GM19324 (cell line): ENCODE results near the gene GLRX3.
"Not testable (repeated sequence)": the region's sequence is repeated elsewhere in the genome, so short reads cannot be mapped to it uniquely, and the experiment has no call there.

Experiments used
- ATAC-seq: cut with Tn5 transposase; IDR thresholded peaks from one replicate; pipeline ENCODE4 v1.9.1; 2021; ENCODE audit warnings: mild to moderate bottlenecking, moderate library complexity; ENCODE audit not compliant: unreplicated experiment, low FRiP score

GLRX3 gene

DNA sequence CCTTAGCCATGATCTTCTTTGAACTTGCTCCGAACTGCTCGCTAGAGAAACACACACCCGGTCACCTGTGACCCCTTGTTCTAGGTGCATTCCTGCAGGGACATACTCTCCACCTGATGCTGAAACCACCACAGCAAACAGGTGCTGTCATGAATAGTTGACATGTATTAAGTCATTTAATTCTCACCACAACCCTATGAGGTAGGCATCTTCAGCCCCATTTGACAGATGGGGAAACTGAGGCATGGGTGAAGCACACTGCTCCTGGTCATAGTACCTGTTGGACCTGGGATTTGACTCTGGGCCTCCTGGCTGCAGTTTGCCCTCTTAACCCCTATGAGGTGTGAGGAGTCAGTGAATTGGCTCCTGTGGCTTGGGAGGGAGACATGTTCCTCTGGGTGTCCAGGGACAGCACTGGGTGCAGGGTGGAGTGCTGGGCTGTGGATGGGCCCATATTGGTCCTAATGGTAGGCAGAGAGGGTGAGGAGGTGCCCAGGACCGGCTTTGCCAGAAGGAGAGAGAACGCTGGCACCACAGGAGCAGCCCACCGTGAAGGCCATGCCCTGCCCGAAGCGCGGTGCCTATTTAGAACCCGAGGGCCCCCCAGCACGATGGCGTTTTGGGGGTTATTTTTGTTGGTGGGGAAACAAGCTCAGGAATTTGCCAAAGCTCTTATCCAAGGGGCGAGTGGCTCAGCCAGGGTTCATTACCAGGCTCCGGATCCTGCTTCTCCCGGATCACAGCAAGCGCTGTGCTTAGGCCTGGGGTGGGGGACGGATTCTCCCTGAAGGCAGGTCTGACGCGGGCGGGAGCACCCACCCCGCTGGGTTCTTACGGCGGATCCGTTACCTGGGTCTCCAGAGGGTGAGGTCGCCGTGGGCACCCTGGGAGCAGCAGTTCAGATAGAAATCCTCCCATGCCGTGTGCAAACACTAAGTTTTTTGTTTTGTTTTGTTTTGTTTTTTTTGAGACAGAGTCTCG, 52.3 kb downstream of the GLRX3 start:
- ATAC-seq = no peak

DNA sequence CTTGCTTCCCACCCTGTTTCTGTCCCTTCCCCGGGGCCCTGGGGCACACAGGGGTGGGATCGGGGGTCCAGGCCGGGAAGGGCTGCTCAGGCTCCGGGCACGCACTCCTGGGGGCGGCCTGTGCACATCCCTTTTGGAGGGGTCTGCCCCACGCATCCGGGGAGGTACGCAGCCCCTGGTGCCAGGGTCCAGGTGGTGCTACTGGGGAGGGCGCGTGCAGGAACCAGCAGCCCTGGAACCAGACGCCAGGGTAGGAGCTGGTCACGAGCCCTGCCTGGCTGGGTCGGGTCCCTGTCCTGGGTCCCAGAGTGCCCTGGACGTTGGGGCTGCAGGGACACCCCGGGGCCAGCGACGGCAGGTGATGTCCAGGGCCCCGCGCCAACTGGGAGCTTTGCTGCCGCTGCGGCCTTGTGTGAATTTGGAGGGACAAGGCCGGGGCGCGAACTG, 53.4 kb downstream of the GLRX3 start:
- ATAC-seq = no peak

DNA sequence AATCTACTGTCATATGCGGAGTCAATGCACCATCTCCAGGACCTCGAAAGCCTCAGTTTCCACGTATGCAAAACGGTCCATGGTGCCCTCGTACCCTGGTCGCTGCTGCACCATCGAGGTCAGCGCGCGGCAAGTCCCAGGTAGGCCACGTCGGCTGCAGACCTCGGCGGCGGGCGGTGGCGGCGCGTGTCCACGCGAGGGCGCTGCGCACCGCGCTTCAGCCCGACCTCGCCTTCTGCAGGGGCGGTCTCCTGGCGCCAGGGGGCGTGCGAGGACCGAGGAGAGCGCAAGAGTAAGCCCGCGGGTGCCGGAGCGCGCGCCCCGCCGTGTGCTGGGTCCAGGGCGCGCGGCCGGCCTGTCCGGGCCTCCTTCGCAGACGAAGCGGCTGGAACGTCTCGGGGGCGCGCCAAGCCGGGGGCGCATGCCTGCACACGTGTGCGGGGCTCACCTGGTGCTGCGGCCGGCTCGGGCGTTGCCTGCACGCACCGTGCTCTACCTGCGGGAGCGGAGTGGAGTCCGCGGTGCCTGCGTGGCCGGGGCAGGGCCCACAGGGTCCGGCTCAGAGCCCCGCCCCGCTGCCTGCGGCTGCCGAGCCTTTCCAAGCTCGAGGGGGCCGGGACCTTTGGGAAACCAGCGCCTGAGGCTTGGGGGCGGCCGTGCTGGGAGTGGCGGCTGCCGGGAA, 54.0 kb downstream of the GLRX3 start:
- peak; percentile 79 for ATAC-seq

DNA sequence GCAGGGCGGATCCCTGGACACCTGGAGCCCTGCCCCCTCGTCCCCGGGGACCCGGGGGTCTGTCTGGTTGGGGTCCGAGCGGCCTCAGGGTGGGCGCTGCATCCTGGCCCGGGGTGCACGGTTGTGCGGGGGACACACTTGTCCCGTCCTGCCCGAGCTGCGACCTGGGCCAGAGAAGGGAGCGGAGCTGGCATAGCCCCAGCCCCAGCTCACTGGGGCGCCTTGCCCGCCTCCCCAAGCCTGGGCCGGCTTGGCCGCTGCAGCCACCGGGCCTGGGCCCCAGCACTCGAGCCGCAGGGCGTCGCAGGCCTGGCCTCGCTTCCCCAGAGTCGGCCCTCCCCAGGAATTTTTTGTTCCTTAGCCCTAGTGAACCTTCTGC, 54.5 kb downstream of the GLRX3 start:
- no peak for ATAC-seq

GRCh38 chr10:130191380-130191779, 55.2 kb downstream of the GLRX3 start:
- no peak for ATAC-seq

GRCh38 chr10:130192276-130192848, 56.2 kb downstream of the GLRX3 start:
- no peak for ATAC-seq

DNA sequence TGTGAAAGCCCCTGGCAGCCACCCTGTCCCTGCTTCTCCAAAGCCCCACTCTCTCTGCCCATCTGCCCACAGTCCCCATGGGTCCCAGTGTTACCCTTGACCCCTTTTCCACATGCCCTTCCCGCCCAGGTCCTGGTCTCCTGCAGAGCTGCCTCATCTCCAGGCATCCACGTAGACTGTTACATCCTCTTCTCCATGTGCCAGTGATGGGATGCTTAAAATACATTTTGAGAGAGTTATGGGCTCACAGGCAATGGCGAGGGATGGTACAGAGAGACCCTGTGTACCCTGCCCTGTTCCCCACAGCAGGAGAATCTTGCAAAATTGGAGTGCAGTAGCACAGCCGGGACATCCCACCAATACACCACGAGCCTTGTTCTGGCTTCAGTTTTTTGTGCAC, 56.8 kb downstream of the GLRX3 start:
- no peak for ATAC-seq

GRCh38 chr10:130193493-130194193, 57.5 kb downstream of the GLRX3 start:
- no peak for ATAC-seq

GRCh38 chr10:130194194-130194990, 58.2 kb downstream of the GLRX3 start:
- ATAC-seq = no peak

DNA sequence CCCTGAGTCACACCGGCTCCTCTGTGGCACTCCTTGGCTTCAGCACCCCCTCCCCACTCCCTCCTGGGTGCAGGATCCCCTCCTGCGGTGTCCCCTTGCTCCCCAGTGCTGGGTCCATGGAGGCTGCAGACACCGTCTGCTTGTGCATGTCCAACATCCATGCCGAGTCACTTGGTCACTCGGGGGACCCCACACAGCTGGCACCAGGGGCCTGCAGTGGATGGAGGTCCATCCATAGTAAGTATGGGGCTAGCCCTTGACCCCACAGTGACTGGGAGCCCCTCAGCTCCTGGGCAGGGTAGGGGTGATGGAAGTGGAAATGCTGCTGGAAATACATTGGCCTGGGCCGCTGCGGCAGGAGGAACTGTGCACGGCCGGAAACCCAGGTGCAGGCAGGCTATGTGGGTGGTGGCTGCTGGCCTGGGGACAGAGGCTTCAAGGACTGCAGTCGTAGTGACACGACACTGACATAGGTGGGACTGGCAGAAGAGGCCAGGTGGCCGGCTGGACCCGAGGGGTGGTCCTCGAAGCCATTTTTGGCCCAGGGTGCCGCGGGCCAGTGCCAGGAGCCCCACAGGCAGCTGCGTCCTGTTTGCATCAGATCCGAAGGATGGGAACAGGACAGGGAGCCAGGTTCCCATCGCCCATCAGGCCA, 58.9 kb downstream of the GLRX3 start:
- no peak for ATAC-seq

DNA sequence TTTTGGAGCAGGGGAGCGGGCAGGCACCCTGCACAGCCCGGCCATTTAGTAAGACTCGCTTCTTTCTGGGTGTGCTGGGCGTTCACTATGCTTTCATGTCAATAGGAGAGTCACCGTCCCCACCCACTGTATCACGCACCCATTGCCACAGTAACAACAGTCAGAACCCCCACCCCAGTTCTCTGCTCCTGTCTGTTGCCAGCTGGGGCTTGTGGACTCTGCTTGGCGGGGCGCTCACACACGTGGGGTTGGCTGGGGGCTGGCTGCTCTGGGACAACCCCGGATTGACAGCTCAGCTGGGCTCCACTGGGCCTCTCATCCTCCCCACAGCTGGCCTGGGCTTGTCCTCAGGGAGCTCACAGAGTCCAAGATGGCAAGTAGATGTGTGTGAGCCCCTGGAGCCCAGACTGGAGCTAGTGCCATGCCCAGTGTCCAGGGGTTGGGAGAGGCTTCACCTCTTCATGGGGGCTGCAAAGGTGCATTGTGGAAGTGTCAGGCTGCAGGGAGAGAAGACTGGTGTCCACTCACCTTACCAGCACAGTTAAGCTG, 59.6 kb downstream of the GLRX3 start:
- ATAC-seq = no peak

GRCh38 chr10:130196511-130197487, 60.6 kb downstream of the GLRX3 start:
- no peak for ATAC-seq

GRCh38 chr10:130198651-130199050, 62.5 kb downstream of the GLRX3 start:
- ATAC-seq = no peak

DNA sequence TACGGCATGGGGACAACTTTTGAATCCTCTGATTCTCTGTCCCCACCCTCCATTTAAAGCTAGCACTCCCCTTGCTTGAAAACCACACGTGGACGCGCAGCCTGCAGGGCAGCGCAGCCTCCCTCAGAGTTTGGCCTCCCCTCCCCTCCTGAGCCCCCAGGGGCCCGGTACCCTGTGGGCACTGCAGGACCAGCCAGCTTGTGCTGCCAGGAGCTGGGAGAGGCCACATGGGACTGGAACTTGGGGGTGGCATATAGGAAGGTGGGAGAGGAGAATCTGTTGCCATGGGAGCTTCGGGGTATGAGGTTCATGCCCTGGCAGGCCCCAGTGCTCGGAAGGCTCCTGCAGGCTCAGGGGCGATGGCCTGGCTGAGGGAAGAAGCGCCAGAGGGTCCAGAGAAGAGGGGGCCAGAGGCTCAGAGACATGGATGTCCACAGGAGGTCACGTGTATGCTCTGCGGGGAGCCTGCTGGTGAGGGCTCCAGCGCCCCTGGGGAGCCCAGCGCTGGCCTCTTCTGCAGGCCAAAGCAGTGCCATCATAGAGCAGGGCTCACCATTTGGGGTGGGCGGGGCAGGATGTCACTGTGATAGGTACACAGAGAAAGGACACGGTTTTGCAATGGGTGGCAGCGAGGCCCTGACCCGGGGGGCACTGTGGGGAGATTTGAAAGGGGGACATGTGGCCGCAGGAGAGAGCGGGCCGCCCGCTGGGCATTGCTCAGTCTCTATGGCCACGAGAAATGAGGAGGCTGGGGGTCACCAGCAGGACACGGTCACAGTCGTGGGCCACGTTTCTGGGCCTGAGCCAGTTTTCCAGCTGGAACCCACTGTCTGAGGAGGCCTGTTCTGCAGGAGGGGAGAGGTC, 64.2 kb downstream of the GLRX3 start:
- no peak for ATAC-seq

DNA sequence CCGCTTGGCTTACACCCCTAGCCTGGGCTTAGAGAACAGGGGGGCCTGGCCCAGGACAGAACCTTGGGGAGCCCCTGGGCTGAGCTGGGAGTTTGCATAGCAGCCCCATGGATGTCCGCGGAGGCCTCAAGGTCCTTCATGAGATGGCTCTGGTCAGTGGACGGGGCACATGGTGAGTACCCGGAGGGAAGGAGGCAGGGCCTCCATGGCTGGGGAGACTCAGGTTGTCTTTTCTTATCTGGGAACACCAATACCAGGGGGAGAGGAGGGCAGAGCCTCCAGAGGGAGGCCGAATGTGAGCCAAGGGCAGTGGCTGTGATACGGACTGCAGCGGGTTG, 64.8 kb downstream of the GLRX3 start:
- no peak for ATAC-seq

GRCh38 chr10:130202150-130202549, 66.0 kb downstream of the GLRX3 start:
- not testable (repeated sequence) for ATAC-seq

DNA sequence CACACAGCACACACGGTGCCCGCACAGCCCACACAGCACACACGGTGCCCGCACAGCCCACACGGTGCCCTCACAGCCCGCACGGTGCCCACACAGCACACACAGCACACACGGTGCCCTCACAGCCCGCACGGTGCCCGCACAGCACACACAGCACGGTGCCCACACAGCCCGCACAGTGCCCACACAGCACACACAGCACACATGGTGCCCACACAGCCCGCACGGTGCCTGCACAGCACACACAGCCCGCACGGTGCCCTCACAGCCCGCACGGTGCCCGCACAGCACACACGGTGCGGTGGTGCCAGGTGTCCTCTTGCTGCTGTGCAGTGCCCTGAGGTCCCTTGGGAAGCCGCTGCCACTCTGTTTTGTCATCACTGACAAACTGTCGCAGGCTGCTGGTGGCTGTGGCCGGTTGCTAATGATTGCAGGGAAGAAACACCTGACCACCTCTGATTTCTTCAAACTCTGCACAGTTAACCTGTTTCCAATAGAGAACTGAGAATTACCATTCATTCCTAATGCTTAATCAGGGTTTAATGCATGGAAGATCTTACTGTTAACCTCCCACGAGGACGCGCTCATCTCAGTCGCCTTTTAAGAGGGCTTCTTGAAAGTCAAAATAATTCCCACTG, 66.9 kb downstream of the GLRX3 start:
- no peak for ATAC-seq
